ENCODE measurements around the gene KIF16B. TPM values are rescaled to one million over a fixed set of nuclear protein-coding genes. Genes with fewer than 3 reads are reported as not detected.

Gene KIF16B
- total and polyA plus RNA-seq, 2 of the 13 experiments (the other 11 are each of a cell fraction or from before 2014, with no cell fraction given), result 6.9 to 18.0 TPM

- TF ChIP-seq ARID5B (CRISPR knock-in tag; IDR thresholded peaks at IDR 0.05) (no peak), BHLHE40 (IDR thresholded peaks at IDR 0.05; ENCODE audit: low read length) (no peak), ZNF580 (CRISPR knock-in tag; IDR thresholded peaks at IDR 0.05; ENCODE audit: borderline replicate concordance, low read depth) (no peak), MXD1 (CRISPR knock-in tag; IDR thresholded peaks at IDR 0.05) (no peak), RBM22 (optimal IDR thresholded peaks at IDR 0.05; ENCODE audit: low read length) (no peak), KDM1A (CRISPR knock-in tag; IDR thresholded peaks at IDR 0.05) (no peak), PHF5A (CRISPR knock-in tag; IDR thresholded peaks at IDR 0.05; ENCODE audit: low read depth, unreplicated experiment) (no peak), RCOR2 (CRISPR knock-in tag; IDR thresholded peaks at IDR 0.05) (no peak)
These were observed 191.8 kb downstream of the KIF16B start (continued) for GRCh38 chr20:16381444-16381843.

- ATAC-seq, result peak; percentile 70
- no peak for FAIRE-seq
- Histone ChIP-seq H3K4me2 (ENCODE audit: low read depth, low read length) (no peak overlapping the region), H4K20me1 (ENCODE audit: insufficient read depth, low read length) (no peaks in the 10 kb centered on the region), H3K27me3 (ENCODE audit: control insufficient read depth in 1 of 2, insufficient read depth in 2 of 2, low read length in 2 of 2) (no peaks in the 10 kb centered on the region), H3K4me1 (ENCODE audit: insufficient read depth, low read length) (no peaks in the 10 kb centered on the region), H2AFZ (ENCODE audit: low read length) (no peak overlapping the region), H3K4me3 (replicated peaks in 1 of 3; ENCODE audit: insufficient read depth in 1 of 3, low read depth in 2 of 3, low read length in 3 of 3) (no peak overlapping the region), H3K9ac (ENCODE audit: insufficient read depth, low read depth, low read length) (no peak overlapping the region), H3K27ac (ENCODE audit: extremely low read length, insufficient read depth, low read length) (no peak overlapping the region), H3K9me3 (ENCODE audit: low read length) (no peaks in the 10 kb centered on the region), H3K79me2 (ENCODE audit: insufficient read depth, low read length) (no peaks in the 10 kb centered on the region), H3K36me3 (replicated peaks in 1 of 2; ENCODE audit: control insufficient read depth in 1 of 2, insufficient read depth in 2 of 2, low read length in 2 of 2) (peaks cover 2 to 5% of the 10 kb centered on the region in 2 experiments; a peak in 2 of 5 replicates)
- DNase-seq (ENCODE audit: low spot score), result no peak
- no TSS peak for BruUV-seq (replicated peaks)
- POLR2A ChIA-PET, result no interaction called here
- in situ Hi-C loops (cut with HindIII; ENCODE audit: extremely low pct_ligation_motif_present, low pct_unique_long_range_greater_than_20kb) (no loop called here), intact Hi-C loops (cut with micrococcal nuclease; ENCODE audit: unreplicated experiment) (no loop called here)
- WGBS (ENCODE audit: low lambda C conversion rate), result 97% methylated on average over 7 of the region's 7 CpGs
- CTCF ChIA-PET (ENCODE audit: low intra/inter-chr PET ratio, low total read pairs), result no interaction called here
- TF ChIP-seq ZFP36 (IDR thresholded peaks at IDR 0.05; ENCODE audit: borderline replicate concordance, low read depth, low read length, partially characterized antibody) (no peak), ZNF782 (CRISPR knock-in tag; IDR thresholded peaks at IDR 0.05; ENCODE audit: borderline replicate concordance) (no peak), ZSCAN22 (CRISPR knock-in tag; IDR thresholded peaks at IDR 0.05) (no peak), HOXA9 (CRISPR knock-in tag; IDR thresholded peaks at IDR 0.05; ENCODE audit: borderline replicate concordance) (no peak), ZMYM3 (CRISPR knock-in tag; IDR thresholded peaks at IDR 0.05) (no peak), GTF3A (CRISPR knock-in tag; conservative IDR thresholded peaks at IDR 0.05) (no peak)
These were observed 194.4 kb downstream of the KIF16B start for GRCh38 chr20:16378712-16379370.
